GM19372 (cell line): Measurements from ENCODE around the gene RAP1B.
A peak's percentile ranks its signal among the peaks of the same experiment; 100 is the strongest.

Source experiments
- ATAC-seq: cut with Tn5 transposase; IDR thresholded peaks from one replicate; pipeline ENCODE4 v1.9.1; 2021; ENCODE audit warnings: mild to moderate bottlenecking, low read depth, moderate library complexity; ENCODE audit not compliant: unreplicated experiment

The RAP1B gene

GRCh38 chr12:68610370-68611093 is at the start of gene RAP1B:
Gene RAP1B (plus strand): TSS chr12:68610899. CDS start chr12:68648725, 37,826 bp downstream.
- peak; percentile 78 for ATAC-seq

- ATAC-seq: no peak
These were observed 48.9 kb upstream of the RAP1B start for GRCh38 chr12:68561830-68562229.

GRCh38 chr12:68564166-68564565 is 46.5 kb upstream of the RAP1B start:
- ATAC-seq: no peak

- no peak for ATAC-seq
These were observed 45.3 kb upstream of the RAP1B start for GRCh38 chr12:68565391-68565903.

- no peak for ATAC-seq
These were observed 41.7 kb upstream of the RAP1B start for GRCh38 chr12:68568922-68569569.

GRCh38 chr12:68572661-68573060 is 38.0 kb upstream of the RAP1B start:
- ATAC-seq: no peak

- ATAC-seq: no peak
These were observed 37.3 kb upstream of the RAP1B start for GRCh38 chr12:68573406-68573805.

- ATAC-seq: no peak
These were observed 32.8 kb upstream of the RAP1B start for GRCh38 chr12:68577949-68578348.

- ATAC-seq: no peak
These were observed 31.9 kb upstream of the RAP1B start for GRCh38 chr12:68578765-68579164.

GRCh38 chr12:68579254-68579653 is 31.4 kb upstream of the RAP1B start:
- ATAC-seq: no peak

GRCh38 chr12:68580911-68581310 is 29.8 kb upstream of the RAP1B start:
- no peak for ATAC-seq

- ATAC-seq: no peak
These were observed 28.8 kb upstream of the RAP1B start for GRCh38 chr12:68581926-68582325.

GRCh38 chr12:68585966-68586365 is 24.7 kb upstream of the RAP1B start:
- ATAC-seq: no peak

- ATAC-seq: peak; percentile 74
These were observed 23.2 kb upstream of the RAP1B start for GRCh38 chr12:68587448-68587873.

- no peak for ATAC-seq
These were observed 21.5 kb upstream of the RAP1B start for GRCh38 chr12:68589194-68589593.

- no peak for ATAC-seq
These were observed 18.8 kb upstream of the RAP1B start for GRCh38 chr12:68591734-68592418.

- no peak for ATAC-seq
These were observed 15.5 kb upstream of the RAP1B start for GRCh38 chr12:68595241-68595640.

- ATAC-seq: no peak
These were observed 8.9 kb upstream of the RAP1B start for GRCh38 chr12:68601767-68602166.

GRCh38 chr12:68602720-68603119 is 8.0 kb upstream of the RAP1B start:
- no peak for ATAC-seq

GRCh38 chr12:68608191-68608590 is 2.5 kb upstream of the RAP1B start:
- no peak for ATAC-seq

GRCh38 chr12:68609998-68610369 is 715 bp upstream of the RAP1B start:
- ATAC-seq: no peak
